Activated T-cell treated with anti-CD3 and anti-CD28 coated beads for 24 hours (primary cell): ENCODE results near the gene NUFIP2.
"Not testable (repeated sequence)": the region's sequence is repeated elsewhere in the genome, so short reads cannot be mapped to it uniquely, and the experiment has no call there.

Experiments used
- DNase-seq: peaks from one replicate; pipeline ENCODE4 v3.0.0-alpha.2; 2020; ENCODE audit warnings: low read depth

The NUFIP2 gene

GRCh38 chr17:29293890-29294579, at the start of gene NUFIP2:
Gene NUFIP2 (minus strand): TSS chr17:29294148. CDS start chr17:29294059, 89 bp downstream.
- DNase-seq: peak; percentile 98

DNA sequence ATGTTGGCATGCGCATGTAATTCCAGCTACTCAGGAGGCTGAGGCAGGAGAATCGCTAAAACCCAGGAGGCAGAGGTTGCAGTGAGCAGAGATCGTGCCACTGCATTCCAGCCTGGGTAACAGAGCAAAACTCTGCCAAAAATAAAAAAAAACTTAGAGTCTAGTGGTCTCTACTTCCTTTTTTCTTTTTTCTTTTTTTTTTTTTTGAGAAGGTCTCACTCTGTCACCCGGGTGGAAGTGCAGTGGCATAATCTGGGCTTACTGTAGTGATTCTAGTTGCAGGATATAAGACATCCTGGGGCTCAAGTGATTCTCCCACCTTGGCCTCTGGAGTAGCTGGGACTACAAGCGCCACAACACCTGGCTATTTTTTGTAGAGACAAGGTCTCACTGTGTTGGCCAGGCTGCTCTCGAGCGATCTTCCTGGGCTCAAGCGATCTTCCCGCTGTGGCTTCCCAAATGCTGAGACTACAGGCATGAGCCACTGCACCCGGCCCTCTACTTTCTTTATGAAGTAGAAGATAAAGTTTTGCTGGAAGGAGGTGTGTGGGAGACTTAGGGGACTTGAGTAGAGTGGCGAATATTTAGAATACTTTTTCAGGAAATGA, 48.3 kb upstream of the NUFIP2 start:
- DNase-seq: no peak

DNA sequence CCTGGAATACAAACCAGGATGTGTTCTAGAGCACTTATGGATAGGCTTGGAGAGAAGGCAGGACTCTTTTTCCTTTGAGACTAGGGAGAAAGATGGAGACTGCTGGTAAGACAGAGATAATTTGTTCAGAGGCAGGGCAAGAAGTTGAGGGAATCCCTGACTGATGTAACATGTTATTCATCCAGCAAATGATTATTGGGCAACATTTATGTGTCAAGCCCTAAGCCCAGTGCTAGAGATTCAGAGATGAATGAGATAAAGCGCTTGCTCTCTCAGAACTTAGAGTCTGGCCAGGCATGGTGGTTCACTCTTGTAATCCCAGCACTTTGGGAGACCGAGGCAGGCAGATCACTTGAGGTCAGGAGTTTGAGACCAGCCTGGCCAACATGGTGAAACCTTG, 47.8 kb upstream of the NUFIP2 start:
- no peak for DNase-seq

- not testable (repeated sequence) for DNase-seq
These were observed 45.1 kb upstream of the NUFIP2 start for GRCh38 chr17:29339016-29339415.

DNA sequence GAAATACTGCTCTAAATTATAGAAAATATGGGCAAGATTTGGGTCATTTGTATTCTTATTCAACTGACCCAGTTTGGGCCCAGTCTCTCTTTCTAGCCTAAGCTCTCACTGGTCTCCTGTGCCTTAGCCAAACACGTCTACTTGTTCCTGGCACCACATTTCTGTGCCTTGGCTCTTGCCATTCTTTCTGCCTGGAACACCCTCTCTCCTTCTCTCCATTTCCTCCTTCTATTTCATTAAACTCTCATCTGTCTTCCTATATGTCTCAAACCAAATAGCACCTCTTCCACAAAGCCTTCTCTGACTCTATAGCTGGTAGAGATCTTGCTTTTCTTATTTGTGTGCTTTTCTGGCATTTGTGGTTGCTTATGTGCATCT, 37.7 kb upstream of the NUFIP2 start:
- no peak for DNase-seq

GRCh38 chr17:29331075-29331707, 37.2 kb upstream of the NUFIP2 start:
- DNase-seq: no peak

DNA sequence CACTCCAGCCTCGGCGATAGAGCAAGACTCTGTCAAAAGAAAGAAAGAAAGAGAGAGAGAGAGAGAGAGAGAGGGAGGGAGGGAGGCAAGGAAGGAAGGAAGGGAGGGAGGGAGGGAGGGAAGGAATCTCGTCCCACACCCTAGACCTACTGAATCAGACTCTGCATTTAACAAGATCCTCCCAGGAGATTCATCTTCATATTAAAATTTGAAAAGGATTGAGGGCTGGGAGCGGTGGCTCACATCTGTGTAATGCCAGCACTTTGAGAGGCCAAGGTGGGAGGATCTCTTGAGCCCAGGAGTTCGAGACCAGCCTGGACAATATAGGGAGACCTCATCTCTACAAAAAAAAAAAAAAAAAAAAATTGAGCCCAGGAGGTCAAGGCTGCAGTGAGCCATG, 33.5 kb upstream of the NUFIP2 start:
- DNase-seq: no peak

DNA sequence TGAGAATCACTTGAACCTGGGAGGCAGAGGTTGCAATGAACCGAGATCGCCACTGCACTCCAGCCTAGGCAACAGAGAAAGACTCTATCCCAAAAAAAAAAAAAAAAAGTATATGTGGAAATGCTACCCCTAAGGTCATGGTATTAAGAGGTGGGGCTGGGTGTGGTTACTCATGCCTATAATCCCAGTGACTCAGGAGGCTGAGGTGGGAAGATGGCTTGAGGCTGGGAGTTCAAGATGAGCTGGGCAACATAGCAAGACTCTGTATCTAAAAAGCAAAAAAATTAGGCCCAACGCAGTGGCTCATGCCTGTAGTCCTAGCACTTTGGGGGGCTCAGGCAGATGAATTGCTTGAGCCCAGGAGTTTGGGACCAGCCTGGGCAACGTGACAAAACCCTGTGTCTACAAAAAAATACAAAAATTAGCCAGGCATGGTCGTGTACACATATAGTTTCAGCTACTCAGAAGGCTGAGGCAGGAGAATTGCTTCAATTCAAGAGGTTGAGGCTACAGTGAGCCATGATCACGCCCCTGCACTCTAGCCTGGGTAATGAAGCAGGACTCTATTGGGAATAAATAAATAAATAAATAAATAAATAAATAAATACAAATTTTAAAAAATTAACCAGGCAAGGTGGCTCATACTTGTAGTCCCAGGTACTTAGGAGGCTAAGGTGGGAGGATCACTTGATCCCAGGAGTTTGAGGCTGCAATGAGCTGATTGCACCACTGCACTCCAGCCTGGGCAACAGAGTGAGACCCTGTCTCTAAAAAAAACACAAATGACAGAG, 32.3 kb upstream of the NUFIP2 start:
- DNase-seq: no peak

DNA sequence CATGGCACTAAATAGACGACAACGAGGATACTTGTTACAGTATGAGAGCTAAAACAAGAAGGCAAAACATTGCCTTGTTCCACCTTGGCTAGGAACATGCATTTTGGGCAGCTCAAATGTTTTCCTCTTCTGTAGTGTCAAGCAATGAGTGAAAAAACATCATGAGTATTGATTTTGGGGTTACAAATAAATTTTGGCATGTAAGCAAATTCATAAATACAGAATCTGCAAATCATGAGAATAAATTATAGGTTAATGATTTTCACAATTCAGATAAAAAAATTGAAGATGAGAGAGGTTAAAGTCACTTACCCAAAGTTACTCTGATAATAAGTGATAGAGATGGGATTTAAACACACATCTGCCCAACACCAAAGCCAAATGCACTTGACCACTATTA, 28.4 kb upstream of the NUFIP2 start:
- DNase-seq: no peak

- DNase-seq: no peak
These were observed 9.4 kb upstream of the NUFIP2 start for GRCh38 chr17:29303386-29303785.

DNA sequence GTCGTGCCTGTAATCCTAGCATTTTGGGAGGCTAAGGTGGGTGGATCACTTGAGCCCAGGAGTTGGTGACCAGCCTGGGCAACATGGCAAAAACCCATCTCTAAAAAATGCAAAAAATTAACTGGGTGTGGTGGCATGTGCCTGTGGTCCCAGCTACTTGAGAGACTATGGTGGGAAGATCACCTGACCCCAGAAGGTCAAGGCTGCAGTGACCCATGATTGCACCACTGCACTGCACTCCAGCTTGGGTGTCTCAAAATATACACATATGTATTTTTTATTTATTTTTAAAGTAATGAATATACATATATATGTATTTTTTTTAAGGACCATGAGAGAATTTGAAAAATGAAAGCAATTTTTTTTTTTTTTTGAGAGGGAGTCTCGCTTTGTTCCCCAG, 5.1 kb upstream of the NUFIP2 start:
- DNase-seq: no peak

DNA sequence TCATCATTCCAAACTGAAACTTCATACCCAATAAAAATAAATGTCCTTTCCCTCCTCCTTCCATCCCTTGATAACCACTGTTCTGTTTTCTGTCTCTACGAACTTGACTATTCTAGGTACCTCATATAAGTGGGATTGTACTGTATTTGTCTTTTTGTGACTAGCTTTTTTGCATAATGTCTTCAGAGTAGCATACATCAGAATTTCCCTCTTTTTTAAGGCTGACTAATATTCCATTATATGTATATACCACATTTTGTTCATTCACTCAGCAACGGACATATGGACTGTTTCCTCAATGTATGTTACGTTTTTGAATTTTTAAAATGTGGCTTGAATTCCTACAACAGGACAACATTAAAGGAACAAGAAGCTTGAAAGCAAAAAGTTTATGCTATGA, 1.5 kb upstream of the NUFIP2 start:
- DNase-seq: no peak

- no peak for DNase-seq
These were observed 592 bp upstream of the NUFIP2 start for GRCh38 chr17:29294580-29294900.

DNA sequence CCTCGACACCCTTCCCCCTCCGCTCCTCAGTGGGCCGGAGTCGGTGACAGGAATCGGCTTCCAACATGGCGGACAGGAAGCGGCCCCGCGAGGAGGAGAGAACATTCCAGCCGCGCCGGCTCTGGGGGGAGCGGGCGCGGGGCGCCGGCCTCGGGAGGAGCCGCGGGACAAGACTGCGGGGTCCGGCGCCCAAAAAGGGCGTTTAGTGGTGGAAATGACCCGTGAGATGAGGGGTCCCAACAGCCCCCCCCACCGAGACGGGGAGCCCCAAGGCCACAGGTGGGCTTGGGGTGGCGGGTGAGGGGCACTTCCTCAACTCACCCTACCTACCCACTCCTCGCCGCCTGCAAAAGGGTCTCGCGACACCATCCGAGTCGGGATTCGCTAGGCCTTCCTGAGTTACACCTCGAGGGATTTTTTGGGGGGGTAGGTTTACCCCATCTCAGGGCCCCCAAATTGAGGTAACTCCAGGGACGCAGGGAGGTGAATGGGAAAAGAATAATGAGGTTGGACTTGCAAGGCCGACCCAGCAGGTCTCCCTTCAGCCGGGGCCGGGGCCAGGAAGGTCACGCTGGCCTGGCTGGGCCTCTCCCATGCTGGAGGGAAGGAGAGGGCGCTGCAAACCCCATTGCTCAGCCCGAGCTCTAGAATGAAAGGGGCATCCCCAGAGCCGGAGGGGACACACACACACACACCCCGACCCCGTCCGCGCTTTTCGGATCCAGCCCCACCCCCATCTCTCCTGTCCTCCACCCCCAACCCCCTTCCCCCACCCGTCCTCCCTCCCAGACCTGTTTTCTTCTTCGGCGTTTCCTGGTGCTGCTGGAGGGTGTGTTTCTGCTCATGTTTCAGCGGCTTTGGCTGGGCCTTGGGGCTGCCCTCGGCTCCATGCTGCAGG, 707 bp downstream of the NUFIP2 start:
- DNase-seq: peak; percentile 44

GRCh38 chr17:29292071-29292991, 1.6 kb downstream of the NUFIP2 start:
- peak; percentile 25 for DNase-seq

GRCh38 chr17:29291163-29291752, 2.7 kb downstream of the NUFIP2 start:
- peak; percentile 7 for DNase-seq

- DNase-seq: no peak
These were observed 4.1 kb downstream of the NUFIP2 start for GRCh38 chr17:29289852-29290251.

GRCh38 chr17:29283961-29284360, 10.0 kb downstream of the NUFIP2 start:
- no peak for DNase-seq

GRCh38 chr17:29283496-29283895, 10.5 kb downstream of the NUFIP2 start:
- DNase-seq: no peak

DNA sequence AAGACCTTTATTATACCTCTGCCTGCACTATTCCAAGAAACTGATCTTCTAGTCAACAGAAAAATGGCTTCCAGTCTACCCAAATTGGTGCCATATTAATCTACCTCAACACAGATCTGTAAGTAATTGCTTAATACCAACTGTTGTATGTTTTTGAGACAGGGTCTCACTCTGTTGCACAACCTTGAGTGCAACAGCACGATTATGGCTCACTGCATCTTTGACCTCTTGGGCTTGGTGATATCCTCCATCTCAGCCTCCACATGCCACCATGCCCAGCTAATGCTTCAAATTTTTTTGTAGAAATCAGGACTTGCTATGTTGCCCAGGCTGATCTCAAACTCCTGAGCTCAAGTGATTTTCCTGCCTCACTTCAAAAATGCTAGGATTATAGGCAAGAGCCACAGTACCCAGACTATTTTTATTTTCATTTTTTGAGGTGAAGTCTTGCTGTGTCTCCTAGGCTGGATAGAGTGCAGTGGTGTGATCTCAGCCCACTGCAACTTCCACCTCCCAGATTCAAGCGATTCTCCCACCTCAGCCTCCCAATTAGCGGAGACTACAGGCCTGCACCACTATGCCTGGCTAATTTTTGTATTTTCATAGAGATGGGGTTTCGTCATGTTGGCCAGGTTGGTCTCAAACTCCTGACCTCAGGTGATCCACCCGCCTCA, 14.4 kb downstream of the NUFIP2 start:
- DNase-seq: no peak
